GM21423 (cell line): ENCODE data around the gene ZDHHC19.
"Not testable (repeated sequence)": the region's sequence is repeated elsewhere in the genome, so short reads cannot be mapped to it uniquely, and the experiment has no call there.

ENCODE experiments used
- ATAC-seq: cut with Tn5 transposase; IDR thresholded peaks from one replicate; pipeline ENCODE4 v1.9.1; 2021; ENCODE audit warnings: mild to moderate bottlenecking, moderate library complexity; ENCODE audit not compliant: unreplicated experiment

ZDHHC19 gene

GRCh38 chr3:196210673-196211556 is at the start of gene ZDHHC19:
Gene ZDHHC19, minus strand, starts transcription at chr3:196211400. Its CDS starts 85 bp downstream, at chr3:196211315.
- no peak for ATAC-seq

GRCh38 chr3:196260784-196261183 is 49.6 kb upstream of the ZDHHC19 start:
- ATAC-seq, result no peak

GRCh38 chr3:196255776-196256175 is 44.6 kb upstream of the ZDHHC19 start:
- no peak for ATAC-seq

- ATAC-seq, result no peak
Measured at GRCh38 chr3:196254376-196255283, 43.4 kb upstream of the ZDHHC19 start.

GRCh38 chr3:196251918-196252317 is 40.7 kb upstream of the ZDHHC19 start:
- no peak for ATAC-seq

GRCh38 chr3:196246612-196247308 is 35.6 kb upstream of the ZDHHC19 start:
- ATAC-seq, result no peak

- ATAC-seq, result not testable (repeated sequence)
Measured at GRCh38 chr3:196244166-196244565, 33.0 kb upstream of the ZDHHC19 start.

- ATAC-seq, result no peak
Measured at GRCh38 chr3:196241704-196242103, 30.5 kb upstream of the ZDHHC19 start.

- no peak for ATAC-seq
Measured at GRCh38 chr3:196240424-196240823, 29.2 kb upstream of the ZDHHC19 start.

- ATAC-seq, result no peak
Measured at GRCh38 chr3:196238612-196239560, 27.7 kb upstream of the ZDHHC19 start.

- ATAC-seq, result no peak
Measured at GRCh38 chr3:196237203-196237602, 26.0 kb upstream of the ZDHHC19 start.

- no peak for ATAC-seq
Measured at GRCh38 chr3:196236223-196236622, 25.0 kb upstream of the ZDHHC19 start.

- ATAC-seq, result no peak
Measured at GRCh38 chr3:196235452-196236122, 24.4 kb upstream of the ZDHHC19 start.

- ATAC-seq, result no peak
Measured at GRCh38 chr3:196232882-196233251, 21.7 kb upstream of the ZDHHC19 start.

- ATAC-seq, result no peak
Measured at GRCh38 chr3:196232154-196232881, 21.1 kb upstream of the ZDHHC19 start.

- no peak for ATAC-seq
Measured at GRCh38 chr3:196227629-196228493, 16.7 kb upstream of the ZDHHC19 start.

GRCh38 chr3:196227121-196227561 is 15.9 kb upstream of the ZDHHC19 start:
- ATAC-seq, result no peak
